Testis (tissue), 2 donors: ENCODE measurements around the gene TSPYL2.

Experiments
- POLR2A ChIP-seq: fragments of 450-650 bp; IDR thresholded peaks from one replicate; pipeline ENCODE4 v1.6.1; 2017; ENCODE audit warnings: antibody characterized with exemption, mild to moderate bottlenecking, moderate library complexity
- TF ChIP-seq, protein P1 (sequence below), 3 experiments: fragments of 450-650 bp in 2 of 3; fragments of 200-600 bp in 1 of 3; sonication (generic) in 1 of 3; IDR thresholded peaks; one replicate each; pipeline ENCODE4 v1.5.1; 2016 to 2019; ENCODE audit warnings: antibody characterized with exemption in 3 of 3, mild to moderate bottlenecking in 2 of 3, moderate library complexity in 1 of 3

- TF ChIP-seq, protein P1, sequence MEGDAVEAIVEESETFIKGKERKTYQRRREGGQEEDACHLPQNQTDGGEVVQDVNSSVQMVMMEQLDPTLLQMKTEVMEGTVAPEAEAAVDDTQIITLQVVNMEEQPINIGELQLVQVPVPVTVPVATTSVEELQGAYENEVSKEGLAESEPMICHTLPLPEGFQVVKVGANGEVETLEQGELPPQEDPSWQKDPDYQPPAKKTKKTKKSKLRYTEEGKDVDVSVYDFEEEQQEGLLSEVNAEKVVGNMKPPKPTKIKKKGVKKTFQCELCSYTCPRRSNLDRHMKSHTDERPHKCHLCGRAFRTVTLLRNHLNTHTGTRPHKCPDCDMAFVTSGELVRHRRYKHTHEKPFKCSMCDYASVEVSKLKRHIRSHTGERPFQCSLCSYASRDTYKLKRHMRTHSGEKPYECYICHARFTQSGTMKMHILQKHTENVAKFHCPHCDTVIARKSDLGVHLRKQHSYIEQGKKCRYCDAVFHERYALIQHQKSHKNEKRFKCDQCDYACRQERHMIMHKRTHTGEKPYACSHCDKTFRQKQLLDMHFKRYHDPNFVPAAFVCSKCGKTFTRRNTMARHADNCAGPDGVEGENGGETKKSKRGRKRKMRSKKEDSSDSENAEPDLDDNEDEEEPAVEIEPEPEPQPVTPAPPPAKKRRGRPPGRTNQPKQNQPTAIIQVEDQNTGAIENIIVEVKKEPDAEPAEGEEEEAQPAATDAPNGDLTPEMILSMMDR (IDR thresholded peaks at IDR 0.05), result no peak
- TF ChIP-seq POLR2A, result no peak
Observed at GRCh38 chrX:53049127-53049517, 33.0 kb upstream of the TSPYL2 start.
